GM12878 (cell line): ENCODE measurements around the gene DENND2C. TPM values are rescaled to one million over a fixed set of nuclear protein-coding genes. Genes with fewer than 3 reads are reported as not detected.

Experiments
- ATAC-seq: fragments of 200-7000 bp; cut with Tn5 transposase; 3 replicates; pipeline ENCODE4 v1.9.1; 2020; ENCODE audit warnings: mild to moderate bottlenecking, moderate library complexity
- BruUV-seq: library from RNA; stranded (reverse); fragments of 400-500 nt; replicated peaks from 2 replicates; lab custom pipeline; 2021; lab: Mats Ljungman, UMichigan
- CTCF ChIA-PET: fragments of 300-600 bp; sonication (Branson Sonifier 250); formaldehyde crosslinking; extraction: SDS; loops from one replicate; lab custom pipeline; 2021; ENCODE audit warnings: inconsistent platforms; lab: Yijun Ruan, JAX
- POLR2A ChIA-PET: fragments of 350-600 bp; formaldehyde crosslinking; extraction: SDS; loops from one replicate; lab custom pipeline; 2021; ENCODE audit warnings: inconsistent platforms; lab: Charles Lee
- RAD21 ChIA-PET: fragments of 300-600 bp; sonication (Branson Sonifier 250); formaldehyde crosslinking; loops from one replicate; lab custom pipeline; 2023; ENCODE audit warnings: antibody characterized with exemption; ENCODE audit not compliant: unreplicated experiment; lab: Charles Lee
- SMC1A ChIA-PET: fragments of 300-600 bp; sonication (Branson Sonifier 250); formaldehyde crosslinking; loops from one replicate; lab custom pipeline; 2023; ENCODE audit not compliant: unreplicated experiment, uncharacterized antibody; lab: Charles Lee
- DNase-seq: peaks from one replicate; pipeline ENCODE4 v3.0.0-alpha.2; 2011; ENCODE audit warnings: low read depth, low spot score
- FAIRE-seq: peaks from 3 replicates; lab custom pipeline; 2011; peaks lifted over from hg19 to GRCh38; lab: Jason Lieb, UNC
- H2AFZ ChIP-seq: 2 replicates; pipeline ENCODE4 v1.6.0; 2011; ENCODE audit warnings: low read depth, low read length, control low read depth; ENCODE audit not compliant: control insufficient read depth
- H3K27ac ChIP-seq: 2 replicates; pipeline ENCODE4 v1.5.1; 2011; ENCODE audit warnings: control low read depth; ENCODE audit not compliant: control insufficient read depth, insufficient read depth
- H3K27me3 ChIP-seq, 2 experiments: replicated peaks in 1 of 2; 2 replicates each; pipeline versions ENCODE4 v1.6.0 to v1.6.1; 2011; ENCODE audit warnings: low read length in 1 of 2; ENCODE audit not compliant: control insufficient read depth in 2 of 2, insufficient read depth in 2 of 2
- H3K36me3 ChIP-seq, 2 experiments: 2 replicates each; pipeline ENCODE4 v1.5.1; 2011; ENCODE audit warnings: low read length in 1 of 2; ENCODE audit not compliant: control insufficient read depth in 2 of 2, insufficient read depth in 2 of 2
- H3K4me1 ChIP-seq: 2 replicates; pipeline ENCODE4 v1.6.1; 2011; ENCODE audit warnings: mild to moderate bottlenecking, low read length, moderate library complexity, mixed read lengths; ENCODE audit not compliant: control insufficient read depth, insufficient read depth
- H3K4me2 ChIP-seq: 2 replicates; pipeline ENCODE4 v1.6.0; 2011; ENCODE audit warnings: control low read depth; ENCODE audit not compliant: control insufficient read depth, insufficient read depth
- H3K4me3 ChIP-seq: fragments of 200-600 bp; sonication (generic); 2 replicates; pipeline ENCODE4 v1.5.1; 2016
- H3K79me2 ChIP-seq: 2 replicates; pipeline ENCODE4 v1.6.0; 2011; ENCODE audit warnings: low read length; ENCODE audit not compliant: control insufficient read depth, insufficient read depth
- H3K9ac ChIP-seq: 2 replicates; pipeline ENCODE4 v1.8.0; 2011; ENCODE audit warnings: low read length, control low read depth, mixed read lengths; ENCODE audit not compliant: control insufficient read depth, insufficient read depth
- H3K9me3 ChIP-seq: replicated peaks from 3 replicates; pipeline ENCODE4 v1.5.1; 2011; ENCODE audit warnings: mild to moderate bottlenecking, low read length; ENCODE audit not compliant: control insufficient read depth, insufficient read depth
- H4K20me1 ChIP-seq: 2 replicates; pipeline ENCODE4 v1.6.0; 2011; ENCODE audit not compliant: control insufficient read depth, insufficient read depth
- EZH2 ChIP-seq: IDR thresholded peaks from 2 replicates; pipeline ENCODE4 v1.6.1; 2012; ENCODE audit warnings: low read depth, mild to moderate bottlenecking, control low read depth, inconsistent platforms, low read length, borderline replicate concordance; ENCODE audit not compliant: control insufficient read depth
- GATAD2B ChIP-seq: fragments of 450-650 bp; conservative IDR thresholded peaks from 2 replicates; pipeline ENCODE4 v1.6.1; 2017; ENCODE audit warnings: low read depth, mild to moderate bottlenecking, moderate library complexity
- HDGF ChIP-seq: fragments of 450-650 bp; IDR thresholded peaks from 2 replicates; pipeline ENCODE4 v1.6.1; 2016; ENCODE audit warnings: antibody characterized with exemption
- JUNB ChIP-seq: IDR thresholded peaks from 2 replicates; pipeline ENCODE4 v1.6.1; 2016; ENCODE audit warnings: antibody characterized with exemption, mild to moderate bottlenecking
- KLF5 ChIP-seq: fragments of 450-650 bp; IDR thresholded peaks from 2 replicates; pipeline ENCODE4 v1.6.1; 2014; ENCODE audit warnings: mild to moderate bottlenecking; ENCODE audit not compliant: partially characterized antibody
- NFXL1 ChIP-seq: fragments of 450-650 bp; IDR thresholded peaks from 2 replicates; pipeline ENCODE4 v1.6.1; 2017; ENCODE audit warnings: antibody characterized with exemption, mild to moderate bottlenecking, borderline replicate concordance
- NR2F1 ChIP-seq: fragments of 450-650 bp; conservative IDR thresholded peaks from 2 replicates; pipeline ENCODE4 v1.6.1; 2017; ENCODE audit warnings: mild to moderate bottlenecking
- PML ChIP-seq: IDR thresholded peaks from 2 replicates; pipeline ENCODE4 v1.6.1; 2012; ENCODE audit warnings: low read length, inconsistent platforms
- RCOR1 ChIP-seq: conservative IDR thresholded peaks from 2 replicates; pipeline ENCODE4 v1.6.1; 2012; ENCODE audit warnings: low read depth, low read length, improper control_type of control experiment
- SMAD1 ChIP-seq: fragments of 450-650 bp; IDR thresholded peaks from 2 replicates; pipeline ENCODE4 v1.6.1; 2018; ENCODE audit warnings: mild to moderate bottlenecking, low read depth; ENCODE audit not compliant: partially characterized antibody
- YY1 ChIP-seq: IDR thresholded peaks from 2 replicates; pipeline ENCODE4 v1.6.1; 2011; ENCODE audit warnings: low read depth, mild to moderate bottlenecking, low read length
- ZZZ3 ChIP-seq: IDR thresholded peaks from 2 replicates; pipeline ENCODE4 v1.6.1; 2011; ENCODE audit warnings: low read depth; ENCODE audit not compliant: control insufficient read depth, insufficient read length
- WGBS: methylation state at CpG from one replicate; pipeline ENCODE4 v1.1.6; 2016; ENCODE audit warnings: low lambda C conversion rate; ENCODE audit not compliant: insufficient replicate concordance, insufficient coverage; ENCODE audit errors: missing lambda C conversion rate; 5-methylcytosine and 5-hydroxymethylcytosine counted together
- in situ Hi-C: fragments of 300-500 bp; cut with MboI; formaldehyde crosslinking; loops from 9 replicates; pipeline ENCODE4 v1.14.3; 2018; ENCODE audit warnings: mixed read lengths
- intact Hi-C: fragments of 100-400 bp; cut with micrococcal nuclease; formaldehyde crosslinking; loops from one replicate; pipeline ENCODE4 v1.14.2; 2022; ENCODE audit not compliant: unreplicated experiment
- polyA plus RNA-seq, 11 experiments: library from polyadenylated mRNA; depleted of rRNA in 4 of 11; unstranded in 6 of 11; stranded (reverse) in 5 of 11; fragments of >200 nt; fragmentation: Nextera tagmentation in 4 of 11; fragmentation: Illumina TruSeq in 1 of 11; extraction: Ambion mirVana in 4 of 11; extraction: Trizol in 1 of 11; gene quantifications; 1 replicate in 1 of 11; 2 replicates in 10 of 11; pipeline versions ENCODE4 v1.2.1 to v1.2.3, GENCODE V29; 2011 to 2016; ENCODE audit warnings: inconsistent platforms in 2 of 11, missing spikeins in 2 of 11, low read depth in 1 of 11
- total RNA-seq, 4 experiments: library from RNA; depleted of rRNA in 3 of 4; stranded (reverse); fragments of >200 nt in 3 of 4; fragmentation: Illumina TruSeq in 1 of 4; extraction: Trizol in 1 of 4; gene quantifications; 2 replicates each; pipeline versions ENCODE4 v1.2.1 to v1.2.3, GENCODE V29; 2013 to 2021
- TF ChIP-seq, protein P1 (sequence below): fragments of 450-650 bp; conservative IDR thresholded peaks from 2 replicates; pipeline ENCODE4 v1.6.1; 2017; ENCODE audit warnings: mild to moderate bottlenecking, moderate library complexity
- TF ChIP-seq, protein P2 (sequence below): fragments of 450-650 bp; IDR thresholded peaks from 2 replicates; pipeline ENCODE4 v1.6.1; 2017; ENCODE audit warnings: mild to moderate bottlenecking
- TF ChIP-seq, protein P3 (sequence below): fragments of 450-650 bp; IDR thresholded peaks from 2 replicates; pipeline ENCODE4 v1.6.1; 2018; ENCODE audit warnings: borderline replicate concordance, mild to moderate bottlenecking; ENCODE audit not compliant: partially characterized antibody
- TF ChIP-seq, protein P4 (sequence below): fragments of 450-650 bp; IDR thresholded peaks from 2 replicates; pipeline ENCODE4 v1.6.1; 2017; ENCODE audit warnings: low read depth, mild to moderate bottlenecking, moderate library complexity

DENND2C gene
- total and polyA plus RNA-seq, 10 of the 15 experiments (the other 5 are each of a cell fraction or from before 2014, with no cell fraction given) = 0.01 to 0.10 (median 0.06) TPM; not detected in 3

DNA sequence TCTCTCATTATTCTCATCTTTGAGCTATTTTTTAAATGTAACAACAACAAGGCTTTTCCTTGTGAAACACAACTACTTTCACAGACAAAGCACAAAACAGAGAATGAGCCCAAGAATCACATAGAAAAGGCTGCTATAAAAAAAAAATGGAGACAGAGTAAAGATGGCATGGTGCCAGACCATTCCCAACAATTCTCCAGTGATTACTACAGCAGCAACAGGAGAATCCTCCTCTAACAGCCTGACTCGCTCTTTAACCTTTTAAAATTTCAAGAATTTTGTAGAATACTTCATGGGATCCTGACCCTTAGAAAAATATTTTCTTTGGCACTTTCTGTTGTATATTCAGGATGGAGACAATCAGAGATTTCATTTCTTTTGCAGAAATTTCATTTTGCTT, 84.6 kb downstream of the DENND2C start:
- H3K27ac ChIP-seq = no peak overlapping the region
- intact Hi-C loops (no loop called here), in situ Hi-C loops (no loop called here)
- no TSS peak for BruUV-seq
- WGBS = 38% methylated on average over 1 of the region's 1 CpG
- ChIA-PET RAD21 (no interaction called here), SMC1A (no interaction called here), CTCF (no interaction called here), POLR2A (interaction anchor here (0.6 kb wide), 1 partner anchor 114 kb away, joined by 3 read pairs; no protein-coding TSS in a partner anchor)
- ATAC-seq (no peak), FAIRE-seq (no peak), DNase-seq (no peak)
- no peaks in the 10 kb centered on the region for H3K36me3 ChIP-seq
- no peak overlapping the region for H3K4me3 ChIP-seq
- H2AFZ ChIP-seq = no peak overlapping the region
- H3K4me1 ChIP-seq = peaks cover 6% of the 10 kb centered on the region; the same call in 1 of the 2 replicates
- no peaks in the 10 kb centered on the region for H3K9me3 ChIP-seq
- H3K4me2 ChIP-seq = no peak overlapping the region
- TF ChIP-seq GATAD2B (no peak), KLF5 (no peak), NR2F1 (no peak), PML (no peak), YY1 (no peak), JUNB (no peak), RCOR1 (no peak), ZZZ3 (no peak), NFXL1 (no peak), EZH2 (no peak), SMAD1 (no peak), HDGF (no peak)
- TF ChIP-seq, protein P1, sequence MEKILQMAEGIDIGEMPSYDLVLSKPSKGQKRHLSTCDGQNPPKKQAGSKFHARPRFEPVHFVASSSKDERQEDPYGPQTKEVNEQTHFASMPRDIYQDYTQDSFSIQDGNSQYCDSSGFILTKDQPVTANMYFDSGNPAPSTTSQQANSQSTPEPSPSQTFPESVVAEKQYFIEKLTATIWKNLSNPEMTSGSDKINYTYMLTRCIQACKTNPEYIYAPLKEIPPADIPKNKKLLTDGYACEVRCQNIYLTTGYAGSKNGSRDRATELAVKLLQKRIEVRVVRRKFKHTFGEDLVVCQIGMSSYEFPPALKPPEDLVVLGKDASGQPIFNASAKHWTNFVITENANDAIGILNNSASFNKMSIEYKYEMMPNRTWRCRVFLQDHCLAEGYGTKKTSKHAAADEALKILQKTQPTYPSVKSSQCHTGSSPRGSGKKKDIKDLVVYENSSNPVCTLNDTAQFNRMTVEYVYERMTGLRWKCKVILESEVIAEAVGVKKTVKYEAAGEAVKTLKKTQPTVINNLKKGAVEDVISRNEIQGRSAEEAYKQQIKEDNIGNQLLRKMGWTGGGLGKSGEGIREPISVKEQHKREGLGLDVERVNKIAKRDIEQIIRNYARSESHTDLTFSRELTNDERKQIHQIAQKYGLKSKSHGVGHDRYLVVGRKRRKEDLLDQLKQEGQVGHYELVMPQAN = no peak
- TF ChIP-seq, protein P2, sequence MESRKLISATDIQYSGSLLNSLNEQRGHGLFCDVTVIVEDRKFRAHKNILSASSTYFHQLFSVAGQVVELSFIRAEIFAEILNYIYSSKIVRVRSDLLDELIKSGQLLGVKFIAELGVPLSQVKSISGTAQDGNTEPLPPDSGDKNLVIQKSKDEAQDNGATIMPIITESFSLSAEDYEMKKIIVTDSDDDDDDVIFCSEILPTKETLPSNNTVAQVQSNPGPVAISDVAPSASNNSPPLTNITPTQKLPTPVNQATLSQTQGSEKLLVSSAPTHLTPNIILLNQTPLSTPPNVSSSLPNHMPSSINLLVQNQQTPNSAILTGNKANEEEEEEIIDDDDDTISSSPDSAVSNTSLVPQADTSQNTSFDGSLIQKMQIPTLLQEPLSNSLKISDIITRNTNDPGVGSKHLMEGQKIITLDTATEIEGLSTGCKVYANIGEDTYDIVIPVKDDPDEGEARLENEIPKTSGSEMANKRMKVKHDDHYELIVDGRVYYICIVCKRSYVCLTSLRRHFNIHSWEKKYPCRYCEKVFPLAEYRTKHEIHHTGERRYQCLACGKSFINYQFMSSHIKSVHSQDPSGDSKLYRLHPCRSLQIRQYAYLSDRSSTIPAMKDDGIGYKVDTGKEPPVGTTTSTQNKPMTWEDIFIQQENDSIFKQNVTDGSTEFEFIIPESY = no peak
- TF ChIP-seq, protein P3, sequence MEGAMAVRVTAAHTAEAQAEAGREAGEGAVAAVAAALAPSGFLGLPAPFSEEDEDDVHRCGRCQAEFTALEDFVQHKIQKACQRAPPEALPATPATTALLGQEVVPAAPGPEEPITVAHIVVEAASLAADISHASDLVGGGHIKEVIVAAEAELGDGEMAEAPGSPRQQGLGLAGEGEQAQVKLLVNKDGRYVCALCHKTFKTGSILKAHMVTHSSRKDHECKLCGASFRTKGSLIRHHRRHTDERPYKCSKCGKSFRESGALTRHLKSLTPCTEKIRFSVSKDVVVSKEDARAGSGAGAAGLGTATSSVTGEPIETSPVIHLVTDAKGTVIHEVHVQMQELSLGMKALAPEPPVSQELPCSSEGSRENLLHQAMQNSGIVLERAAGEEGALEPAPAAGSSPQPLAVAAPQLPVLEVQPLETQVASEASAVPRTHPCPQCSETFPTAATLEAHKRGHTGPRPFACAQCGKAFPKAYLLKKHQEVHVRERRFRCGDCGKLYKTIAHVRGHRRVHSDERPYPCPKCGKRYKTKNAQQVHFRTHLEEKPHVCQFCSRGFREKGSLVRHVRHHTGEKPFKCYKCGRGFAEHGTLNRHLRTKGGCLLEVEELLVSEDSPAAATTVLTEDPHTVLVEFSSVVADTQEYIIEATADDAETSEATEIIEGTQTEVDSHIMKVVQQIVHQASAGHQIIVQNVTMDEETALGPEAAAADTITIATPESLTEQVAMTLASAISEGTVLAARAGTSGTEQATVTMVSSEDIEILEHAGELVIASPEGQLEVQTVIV = no peak
- TF ChIP-seq, protein P4, sequence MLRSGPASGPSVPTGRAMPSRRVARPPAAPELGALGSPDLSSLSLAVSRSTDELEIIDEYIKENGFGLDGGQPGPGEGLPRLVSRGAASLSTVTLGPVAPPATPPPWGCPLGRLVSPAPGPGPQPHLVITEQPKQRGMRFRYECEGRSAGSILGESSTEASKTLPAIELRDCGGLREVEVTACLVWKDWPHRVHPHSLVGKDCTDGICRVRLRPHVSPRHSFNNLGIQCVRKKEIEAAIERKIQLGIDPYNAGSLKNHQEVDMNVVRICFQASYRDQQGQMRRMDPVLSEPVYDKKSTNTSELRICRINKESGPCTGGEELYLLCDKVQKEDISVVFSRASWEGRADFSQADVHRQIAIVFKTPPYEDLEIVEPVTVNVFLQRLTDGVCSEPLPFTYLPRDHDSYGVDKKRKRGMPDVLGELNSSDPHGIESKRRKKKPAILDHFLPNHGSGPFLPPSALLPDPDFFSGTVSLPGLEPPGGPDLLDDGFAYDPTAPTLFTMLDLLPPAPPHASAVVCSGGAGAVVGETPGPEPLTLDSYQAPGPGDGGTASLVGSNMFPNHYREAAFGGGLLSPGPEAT = no peak
- H4K20me1 ChIP-seq = no peaks in the 10 kb centered on the region
- no peak overlapping the region for H3K9ac ChIP-seq
- peaks cover 9% of the 10 kb centered on the region for H3K79me2 ChIP-seq
- H3K27me3 ChIP-seq = no peaks in the 10 kb centered on the region
